ENCODE data around the gene SH3BGRL2.

DNA sequence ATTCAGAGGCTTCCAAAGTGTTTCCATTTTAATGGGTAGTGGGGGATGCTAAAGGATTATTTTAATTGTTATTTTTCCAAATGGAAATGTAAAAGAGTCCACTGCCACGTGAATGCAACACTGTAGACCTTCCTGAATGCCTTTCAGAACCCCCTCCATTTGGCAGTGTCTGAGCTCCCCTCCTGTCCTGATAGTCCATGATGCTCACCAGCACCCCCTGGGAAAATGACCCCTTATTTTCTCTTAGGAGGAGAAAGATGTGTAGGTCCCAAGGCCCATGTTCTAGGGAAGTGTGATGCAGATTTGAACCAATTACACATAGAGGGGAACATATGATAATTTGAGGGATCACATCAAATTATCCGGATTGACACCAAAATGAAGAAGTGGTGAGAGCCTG is 46.8 kb upstream of the SH3BGRL2 start:
- TF ChIP-seq, protein P1, sequence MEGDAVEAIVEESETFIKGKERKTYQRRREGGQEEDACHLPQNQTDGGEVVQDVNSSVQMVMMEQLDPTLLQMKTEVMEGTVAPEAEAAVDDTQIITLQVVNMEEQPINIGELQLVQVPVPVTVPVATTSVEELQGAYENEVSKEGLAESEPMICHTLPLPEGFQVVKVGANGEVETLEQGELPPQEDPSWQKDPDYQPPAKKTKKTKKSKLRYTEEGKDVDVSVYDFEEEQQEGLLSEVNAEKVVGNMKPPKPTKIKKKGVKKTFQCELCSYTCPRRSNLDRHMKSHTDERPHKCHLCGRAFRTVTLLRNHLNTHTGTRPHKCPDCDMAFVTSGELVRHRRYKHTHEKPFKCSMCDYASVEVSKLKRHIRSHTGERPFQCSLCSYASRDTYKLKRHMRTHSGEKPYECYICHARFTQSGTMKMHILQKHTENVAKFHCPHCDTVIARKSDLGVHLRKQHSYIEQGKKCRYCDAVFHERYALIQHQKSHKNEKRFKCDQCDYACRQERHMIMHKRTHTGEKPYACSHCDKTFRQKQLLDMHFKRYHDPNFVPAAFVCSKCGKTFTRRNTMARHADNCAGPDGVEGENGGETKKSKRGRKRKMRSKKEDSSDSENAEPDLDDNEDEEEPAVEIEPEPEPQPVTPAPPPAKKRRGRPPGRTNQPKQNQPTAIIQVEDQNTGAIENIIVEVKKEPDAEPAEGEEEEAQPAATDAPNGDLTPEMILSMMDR (IDR thresholded peaks at IDR 0.05; ENCODE audit: low read depth, low read length, missing input control), result no peak
- TF ChIP-seq, protein P2, sequence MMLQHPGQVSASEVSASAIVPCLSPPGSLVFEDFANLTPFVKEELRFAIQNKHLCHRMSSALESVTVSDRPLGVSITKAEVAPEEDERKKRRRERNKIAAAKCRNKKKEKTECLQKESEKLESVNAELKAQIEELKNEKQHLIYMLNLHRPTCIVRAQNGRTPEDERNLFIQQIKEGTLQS (IDR thresholded peaks at IDR 0.05), result no peak
- no peak for TF ChIP-seq RXRA (IDR thresholded peaks at IDR 0.05)
- no peak for TF ChIP-seq RAD21 (IDR thresholded peaks at IDR 0.05)
- TF ChIP-seq SP1 (IDR thresholded peaks at IDR 0.05), result no peak
- TF ChIP-seq, protein P3, sequence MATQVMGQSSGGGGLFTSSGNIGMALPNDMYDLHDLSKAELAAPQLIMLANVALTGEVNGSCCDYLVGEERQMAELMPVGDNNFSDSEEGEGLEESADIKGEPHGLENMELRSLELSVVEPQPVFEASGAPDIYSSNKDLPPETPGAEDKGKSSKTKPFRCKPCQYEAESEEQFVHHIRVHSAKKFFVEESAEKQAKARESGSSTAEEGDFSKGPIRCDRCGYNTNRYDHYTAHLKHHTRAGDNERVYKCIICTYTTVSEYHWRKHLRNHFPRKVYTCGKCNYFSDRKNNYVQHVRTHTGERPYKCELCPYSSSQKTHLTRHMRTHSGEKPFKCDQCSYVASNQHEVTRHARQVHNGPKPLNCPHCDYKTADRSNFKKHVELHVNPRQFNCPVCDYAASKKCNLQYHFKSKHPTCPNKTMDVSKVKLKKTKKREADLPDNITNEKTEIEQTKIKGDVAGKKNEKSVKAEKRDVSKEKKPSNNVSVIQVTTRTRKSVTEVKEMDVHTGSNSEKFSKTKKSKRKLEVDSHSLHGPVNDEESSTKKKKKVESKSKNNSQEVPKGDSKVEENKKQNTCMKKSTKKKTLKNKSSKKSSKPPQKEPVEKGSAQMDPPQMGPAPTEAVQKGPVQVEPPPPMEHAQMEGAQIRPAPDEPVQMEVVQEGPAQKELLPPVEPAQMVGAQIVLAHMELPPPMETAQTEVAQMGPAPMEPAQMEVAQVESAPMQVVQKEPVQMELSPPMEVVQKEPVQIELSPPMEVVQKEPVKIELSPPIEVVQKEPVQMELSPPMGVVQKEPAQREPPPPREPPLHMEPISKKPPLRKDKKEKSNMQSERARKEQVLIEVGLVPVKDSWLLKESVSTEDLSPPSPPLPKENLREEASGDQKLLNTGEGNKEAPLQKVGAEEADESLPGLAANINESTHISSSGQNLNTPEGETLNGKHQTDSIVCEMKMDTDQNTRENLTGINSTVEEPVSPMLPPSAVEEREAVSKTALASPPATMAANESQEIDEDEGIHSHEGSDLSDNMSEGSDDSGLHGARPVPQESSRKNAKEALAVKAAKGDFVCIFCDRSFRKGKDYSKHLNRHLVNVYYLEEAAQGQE (IDR thresholded peaks at IDR 0.05), result no peak
- TF ChIP-seq, protein P4, sequence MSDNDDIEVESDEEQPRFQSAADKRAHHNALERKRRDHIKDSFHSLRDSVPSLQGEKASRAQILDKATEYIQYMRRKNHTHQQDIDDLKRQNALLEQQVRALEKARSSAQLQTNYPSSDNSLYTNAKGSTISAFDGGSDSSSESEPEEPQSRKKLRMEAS (IDR thresholded peaks at IDR 0.05), result no peak
- no peak for TF ChIP-seq YY1 (IDR thresholded peaks at IDR 0.05)
- TF ChIP-seq GABPA (IDR thresholded peaks at IDR 0.05 in 1 of 2, conservative IDR thresholded peaks at IDR 0.05 in 1 of 2), result no peak
- no peak for TF ChIP-seq EGR1 (IDR thresholded peaks at IDR 0.05; ENCODE audit: low read depth in 2 of 2)
- TF ChIP-seq, protein P5, sequence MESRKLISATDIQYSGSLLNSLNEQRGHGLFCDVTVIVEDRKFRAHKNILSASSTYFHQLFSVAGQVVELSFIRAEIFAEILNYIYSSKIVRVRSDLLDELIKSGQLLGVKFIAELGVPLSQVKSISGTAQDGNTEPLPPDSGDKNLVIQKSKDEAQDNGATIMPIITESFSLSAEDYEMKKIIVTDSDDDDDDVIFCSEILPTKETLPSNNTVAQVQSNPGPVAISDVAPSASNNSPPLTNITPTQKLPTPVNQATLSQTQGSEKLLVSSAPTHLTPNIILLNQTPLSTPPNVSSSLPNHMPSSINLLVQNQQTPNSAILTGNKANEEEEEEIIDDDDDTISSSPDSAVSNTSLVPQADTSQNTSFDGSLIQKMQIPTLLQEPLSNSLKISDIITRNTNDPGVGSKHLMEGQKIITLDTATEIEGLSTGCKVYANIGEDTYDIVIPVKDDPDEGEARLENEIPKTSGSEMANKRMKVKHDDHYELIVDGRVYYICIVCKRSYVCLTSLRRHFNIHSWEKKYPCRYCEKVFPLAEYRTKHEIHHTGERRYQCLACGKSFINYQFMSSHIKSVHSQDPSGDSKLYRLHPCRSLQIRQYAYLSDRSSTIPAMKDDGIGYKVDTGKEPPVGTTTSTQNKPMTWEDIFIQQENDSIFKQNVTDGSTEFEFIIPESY (IDR thresholded peaks at IDR 0.05), result no peak
- no peak for TF ChIP-seq TAF1 (conservative IDR thresholded peaks at IDR 0.05)

Data from liver (tissue), 3 donors.